H1 (cell line): ENCODE measurements around the gene MOB3B. TPM values are rescaled to one million over a fixed set of nuclear protein-coding genes. Genes with fewer than 3 reads are reported as not detected.

Experiments
- CTCF ChIA-PET: fragments of 300-600 bp; sonication (Branson Sonifier 250); formaldehyde crosslinking; loops from one replicate; lab custom pipeline; 2021; ENCODE audit not compliant: partially characterized antibody; lab: Charles Lee
- POLR2A ChIA-PET: fragments of 300-600 bp; sonication (Branson Sonifier 250); formaldehyde crosslinking; loops from one replicate; lab custom pipeline; 2021; ENCODE audit warnings: inconsistent platforms; ENCODE audit not compliant: partially characterized antibody; lab: Charles Lee
- DNase-seq, 2 experiments: peaks; one replicate each; pipeline versions ENCODE4 v3.0.0 to v3.0.0-alpha.2; 2010 to 2022; ENCODE audit warnings: low spot score in 2 of 2, low read depth in 1 of 2, mixed read lengths in 1 of 2
- FAIRE-seq: peaks from 2 replicates; lab custom pipeline; 2011; peaks lifted over from hg19 to GRCh38; lab: Jason Lieb, UNC
- H2AFZ ChIP-seq: 2 replicates; pipeline ENCODE4 v1.8.1; 2012; ENCODE audit warnings: low read length, inconsistent platforms
- H2AK5ac ChIP-seq: 2 replicates; pipeline ENCODE4 v1.6.1; 2013; ENCODE audit warnings: low read depth, low read length
- H2BK120ac ChIP-seq: replicated peaks from 2 replicates; pipeline ENCODE3; 2013; ENCODE audit warnings: low read depth, low read length, inconsistent platforms
- H2BK12ac ChIP-seq: 2 replicates; pipeline ENCODE4 v1.6.1; 2013; ENCODE audit warnings: low read depth, low read length
- H2BK15ac ChIP-seq: 2 replicates; pipeline ENCODE4 v1.6.1; 2013; ENCODE audit warnings: low read length
- H2BK20ac ChIP-seq: 2 replicates; pipeline ENCODE4 v1.6.1; 2013; ENCODE audit warnings: low read length
- H2BK5ac ChIP-seq: 2 replicates; pipeline ENCODE4 v1.6.1; 2013; ENCODE audit warnings: low read depth, low read length
- H3K14ac ChIP-seq: 2 replicates; pipeline ENCODE4 v1.6.1; 2013; ENCODE audit warnings: inconsistent platforms; ENCODE audit not compliant: insufficient read length
- H3K18ac ChIP-seq: 2 replicates; pipeline ENCODE4 v1.6.1; 2013; ENCODE audit warnings: low read length; ENCODE audit errors: extremely low read depth
- H3K23ac ChIP-seq: 2 replicates; pipeline ENCODE4 v1.6.1; 2013; ENCODE audit warnings: inconsistent platforms; ENCODE audit not compliant: insufficient read length
- H3K23me2 ChIP-seq: 2 replicates; pipeline ENCODE4 v1.6.1; 2013; ENCODE audit warnings: low read depth, low read length
- H3K27ac ChIP-seq: 2 replicates; pipeline ENCODE4 v1.6.1; 2011; ENCODE audit warnings: low read depth, low read length, inconsistent platforms
- H3K27me3 ChIP-seq, 4 experiments: replicated peaks in 1 of 4; 1 replicate in 1 of 4; 2 replicates in 3 of 4; pipeline versions ENCODE4 v1.6.1 to v1.8.1; 2011 to 2013; ENCODE audit warnings: low read length in 3 of 4, mild to moderate bottlenecking in 3 of 4, inconsistent platforms in 2 of 4, mixed read lengths in 2 of 4, moderate library complexity in 1 of 4; ENCODE audit not compliant: control insufficient read depth in 3 of 4, insufficient read depth in 3 of 4; ENCODE audit errors: extremely low read depth in 1 of 4
- H3K36me3 ChIP-seq, 4 experiments: 2 replicates each; pipeline versions ENCODE4 v1.6.1 to v1.8.1; 2011 to 2013; ENCODE audit warnings: mild to moderate bottlenecking in 4 of 4, low read length in 3 of 4, moderate library complexity in 2 of 4, control low read depth in 1 of 4, inconsistent platforms in 1 of 4; ENCODE audit not compliant: insufficient read depth in 4 of 4, control insufficient read depth in 2 of 4
- H3K4ac ChIP-seq: replicated peaks from 2 replicates; pipeline ENCODE3; 2013; ENCODE audit warnings: low read length, low read depth, mixed read lengths, inconsistent platforms; ENCODE audit not compliant: insufficient read length
- H3K4me1 ChIP-seq, 4 experiments: replicated peaks in 1 of 4; 1 replicate in 1 of 4; 2 replicates in 3 of 4; pipeline versions ENCODE4 v1.6.1 to v1.8.1; 2011 to 2013; ENCODE audit warnings: low read length in 3 of 4, inconsistent platforms in 2 of 4, mixed read lengths in 1 of 4; ENCODE audit not compliant: insufficient read depth in 4 of 4, control insufficient read depth in 3 of 4
- H3K4me2 ChIP-seq, 2 experiments: 2 replicates each; pipeline versions ENCODE4 v1.6.1 to v1.8.1; 2011 to 2013; ENCODE audit warnings: low read depth in 2 of 2, low read length in 2 of 2, control low read depth in 1 of 2, inconsistent platforms in 1 of 2, mild to moderate bottlenecking in 1 of 2; ENCODE audit not compliant: insufficient read depth in 1 of 2
- H3K4me3 ChIP-seq, 4 experiments: fragments of 200-600, 300-600 bp in 1 of 4; sonication (generic), shearing (Covaris generic), sonication (Bioruptor Twin) in 1 of 4; 2 replicates each; pipeline versions ENCODE4 v1.5.1 to v1.8.1; 2011 to 2016; ENCODE audit warnings: low read length in 4 of 4, low read depth in 3 of 4, control low read depth in 2 of 4, inconsistent platforms in 2 of 4, mild to moderate bottlenecking in 2 of 4, mixed read lengths in 1 of 4, moderate library complexity in 1 of 4; ENCODE audit not compliant: insufficient read depth in 2 of 4; ENCODE audit errors: extremely low read depth in 1 of 4
- H3K56ac ChIP-seq: replicated peaks from 2 replicates; pipeline ENCODE3; 2013; ENCODE audit warnings: low read depth, mild to moderate bottlenecking, mixed read lengths, low read length, inconsistent platforms; ENCODE audit not compliant: insufficient read length
- H3K79me1 ChIP-seq: 2 replicates; pipeline ENCODE4 v1.6.1; 2013; ENCODE audit warnings: low read depth, low read length, control low read depth
- H3K79me2 ChIP-seq, 2 experiments: 2 replicates each; pipeline versions ENCODE4 v1.6.1 to v1.8.1; 2012 to 2013; ENCODE audit warnings: low read length in 2 of 2, mild to moderate bottlenecking in 2 of 2, inconsistent platforms in 1 of 2; ENCODE audit not compliant: insufficient read depth in 2 of 2, control insufficient read depth in 1 of 2
- H3K9ac ChIP-seq, 4 experiments: replicated peaks in 1 of 4; 1 replicate in 1 of 4; 2 replicates in 3 of 4; pipeline versions ENCODE4 v1.6.1 to v1.8.1; 2011 to 2013; ENCODE audit warnings: low read depth in 3 of 4, low read length in 3 of 4, control low read depth in 2 of 4, mild to moderate bottlenecking in 2 of 4, moderate library complexity in 2 of 4, inconsistent platforms in 1 of 4; ENCODE audit errors: extremely low read depth in 1 of 4
- H3K9me3 ChIP-seq, 2 experiments: 2 replicates each; pipeline versions ENCODE4 v1.6.1 to v1.8.1; 2012 to 2013; ENCODE audit warnings: mild to moderate bottlenecking in 2 of 2, moderate library complexity in 2 of 2, control low read depth in 1 of 2, inconsistent platforms in 1 of 2, low read depth in 1 of 2, low read length in 1 of 2, mixed read lengths in 1 of 2; ENCODE audit not compliant: insufficient read depth in 2 of 2
- H4K20me1 ChIP-seq, 2 experiments: replicated peaks in 1 of 2; 2 replicates each; pipeline versions ENCODE3 to v1.8.1; 2011 to 2013; ENCODE audit warnings: inconsistent platforms in 2 of 2, low read length in 2 of 2, mild to moderate bottlenecking in 1 of 2; ENCODE audit not compliant: insufficient read depth in 2 of 2, control insufficient read depth in 1 of 2
- H4K5ac ChIP-seq: 2 replicates; pipeline ENCODE4 v1.6.1; 2013; ENCODE audit warnings: low read length, low read depth, mixed read lengths, inconsistent platforms; ENCODE audit not compliant: insufficient read length
- H4K8ac ChIP-seq: 2 replicates; pipeline ENCODE4 v1.8.0; 2013; ENCODE audit warnings: mild to moderate bottlenecking, moderate library complexity, low read length, inconsistent platforms; ENCODE audit not compliant: insufficient read depth; ENCODE audit errors: extremely low read depth
- H4K91ac ChIP-seq: replicated peaks from 2 replicates; pipeline ENCODE3; 2013; ENCODE audit warnings: low read length, mixed read lengths, inconsistent platforms; ENCODE audit not compliant: insufficient read length
- CTBP2 ChIP-seq: IDR thresholded peaks from 2 replicates; pipeline ENCODE4 v1.7.0; 2011; ENCODE audit warnings: borderline replicate concordance, mild to moderate bottlenecking, moderate library complexity, mixed read lengths, low read length; ENCODE audit not compliant: insufficient read depth, insufficient read length
- GABPA ChIP-seq: IDR thresholded peaks from 2 replicates; pipeline ENCODE4 v1.6.1; 2011; ENCODE audit warnings: mild to moderate bottlenecking, low read length, moderate library complexity, borderline replicate concordance; ENCODE audit not compliant: insufficient read depth
- MAFK ChIP-seq: IDR thresholded peaks from 2 replicates; pipeline ENCODE4 v1.6.1; 2012; ENCODE audit warnings: low read depth, mild to moderate bottlenecking, improper control_type of control experiment, low read length
- RAD21 ChIP-seq, 2 experiments: IDR thresholded peaks in 1 of 2; conservative IDR thresholded peaks in 1 of 2; 2 replicates each; pipeline ENCODE4 v1.6.1; 2011; ENCODE audit warnings: low read depth in 2 of 2, low read length in 2 of 2, improper control_type of control experiment in 1 of 2, inconsistent platforms in 1 of 2, mild to moderate bottlenecking in 1 of 2, moderate library complexity in 1 of 2
- SIRT6 ChIP-seq: IDR thresholded peaks from one replicate; pipeline ENCODE4 v1.7.1; 2012; ENCODE audit warnings: low read length, inconsistent platforms
- SP2 ChIP-seq: IDR thresholded peaks from 2 replicates; pipeline ENCODE4 v1.6.1; 2012; ENCODE audit warnings: mild to moderate bottlenecking, low read length, inconsistent platforms
- TBP ChIP-seq: IDR thresholded peaks from 2 replicates; pipeline ENCODE4 v1.6.1; 2011; ENCODE audit warnings: low read depth, low read length, improper control_type of control experiment
- WGBS, 2 experiments: shearing (Covaris generic) in 1 of 2; methylation state at CpG; one replicate each; pipeline versions ENCODE4 v1.1.6 to v1.1.7; 2013 to 2015; ENCODE audit warnings: low lambda C conversion rate in 2 of 2, mixed read lengths in 2 of 2, inconsistent platforms in 1 of 2, low coverage in 1 of 2, missing lambda C conversion rate in 1 of 2; ENCODE audit not compliant: insufficient replicate concordance in 2 of 2, insufficient coverage in 1 of 2, insufficient read length in 1 of 2; ENCODE audit errors: extremely low coverage in 1 of 2, missing lambda C conversion rate in 1 of 2; 5-methylcytosine and 5-hydroxymethylcytosine counted together
- polyA plus RNA-seq, 7 experiments: library from polyadenylated mRNA; depleted of rRNA in 3 of 7; stranded (reverse) in 5 of 7; unstranded in 2 of 7; fragments of >200 nt in 5 of 7; fragments of 200-250 nt in 2 of 7; gene quantifications; 1 replicate in 5 of 7; 2 replicates in 1 of 7; 4 replicates in 1 of 7; pipeline versions ENCODE4 v1.2.1 to v1.2.3, GENCODE V29; 2011 to 2013; ENCODE audit warnings: missing spikeins in 2 of 7, mixed read lengths in 2 of 7
- total RNA-seq: library from RNA; stranded (reverse); fragmentation: NEBNext Ultra II Directional; extraction: Animal tissue kit (Norgen Biotek cat#: 25700); gene quantifications from 2 replicates; pipeline ENCODE4 v1.2.1, GENCODE V29; 2021

The MOB3B gene
- total and polyA plus RNA-seq, 2 of the 8 experiments (the other 6 are each of a cell fraction or from before 2014, with no cell fraction given) = 12.7 to 16.1 TPM

DNA sequence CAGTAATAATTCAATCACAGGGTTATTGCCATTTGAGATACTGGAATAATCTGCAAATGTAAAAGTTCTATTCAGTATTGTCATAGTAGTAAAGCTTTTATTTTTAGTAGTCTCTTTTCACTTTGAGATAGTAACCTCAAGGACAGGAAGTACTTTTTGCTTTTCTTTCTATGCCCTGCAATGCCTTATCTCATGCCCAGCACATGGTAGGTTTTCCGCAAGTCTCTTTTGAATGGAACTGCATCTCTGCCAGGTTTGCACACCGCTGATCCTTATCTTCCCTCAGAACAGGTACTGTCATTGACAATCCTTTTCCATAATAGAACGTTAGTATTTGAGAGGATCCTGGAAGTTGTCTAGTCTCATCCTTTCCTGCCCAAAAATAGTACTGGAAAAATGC is 97.3 kb downstream of the MOB3B start:
- Histone ChIP-seq H3K4ac (no peak overlapping the region), H2BK5ac (no peak overlapping the region), H2BK15ac (no peak overlapping the region), H3K27me3 (peaks cover 0 to 1% (median 0%) of the 10 kb centered on the region in 4 experiments; a peak in 1 of 7 replicates), H2BK20ac (no peak overlapping the region), H3K79me2 (0 out of 4 replicates have a peak, but pooled peaks cover 0 to 3% of the 10 kb centered on the region in 2 experiments), H4K91ac (no peak overlapping the region), H2AFZ (no peak overlapping the region), H3K4me1 (peaks cover 0 to 10% (median 7%) of the 10 kb centered on the region in 4 experiments), H4K8ac (no peak overlapping the region), H4K5ac (no peak overlapping the region), H2BK12ac (no peak overlapping the region), H3K14ac (no peak overlapping the region), H3K36me3 (no peaks in the 10 kb centered on the region), H2BK120ac (no peak overlapping the region), H4K20me1 (no peaks in the 10 kb centered on the region), H3K56ac (no peak overlapping the region), H3K4me3 (no peak overlapping the region), H3K18ac (no peak overlapping the region), H3K23me2 (no peaks in the 10 kb centered on the region), H3K9ac (no peak overlapping the region), H3K27ac (no peak overlapping the region), H3K79me1 (no peaks in the 10 kb centered on the region), H3K23ac (no peak overlapping the region), H3K9me3 (no peaks in the 10 kb centered on the region), H3K4me2 (no peak overlapping the region), H2AK5ac (no peak overlapping the region)
- FAIRE-seq (no peak), DNase-seq (no peak)
- 93% methylated on average over 3 of the region's 3 CpGs; no CpG with 5 or more reads in 1 of the 2 experiments for WGBS, 2 experiments
- CTCF ChIA-PET = interaction anchor here (2.1 kb wide), 1 partner anchor 11 kb away, joined by 4 read pairs; no protein-coding TSS in a partner anchor
- POLR2A ChIA-PET = no interaction called here
- TF ChIP-seq GABPA = no peak
- TF ChIP-seq CTBP2 = no peak
- no peak for TF ChIP-seq MAFK
- TF ChIP-seq RAD21 (IDR thresholded peaks at IDR 0.05 in 1 of 2, conservative IDR thresholded peaks at IDR 0.05 in 1 of 2; ENCODE audit: low read depth in 2 of 2, low read length in 2 of 2) = no peak
- TF ChIP-seq TBP = no peak
- no peak for TF ChIP-seq SP2
- no peak for TF ChIP-seq SIRT6
